Kidney (tissue), 14 donors: ENCODE data around the gene TJP1. TPM values are rescaled to one million over a fixed set of nuclear protein-coding genes. Genes with fewer than 3 reads are reported as not detected.
"Not testable (repeated sequence)": the region's sequence is repeated elsewhere in the genome, so short reads cannot be mapped to it uniquely, and the experiment has no call there.

Experiments
- DNase-seq, 5 donors: peaks; one replicate each; pipeline ENCODE4 v3.0.0-alpha.2; 2013 to 2020
- FAIRE-seq: peaks from 2 replicates; lab custom pipeline; 2012; peaks lifted over from hg19 to GRCh38; lab: Jason Lieb, UNC
- H3K27ac ChIP-seq, 2 donors: one replicate each; pipeline ENCODE4 v1.7.0; 2013; ENCODE audit warnings: low read depth in 2 of 2, low read length in 2 of 2, inconsistent platforms in 1 of 2
- H3K27me3 ChIP-seq: one replicate; pipeline ENCODE4 v1.7.1; 2013; ENCODE audit warnings: low read length, inconsistent platforms; ENCODE audit not compliant: control insufficient read depth, insufficient read depth
- H3K36me3 ChIP-seq, 3 donors: one replicate each; pipeline versions ENCODE4 v1.7.0 to v1.7.1; 2013; ENCODE audit warnings: low read length in 3 of 3, control low read depth in 1 of 3, inconsistent platforms in 1 of 3; ENCODE audit not compliant: insufficient read depth in 3 of 3, control insufficient read depth in 2 of 3
- H3K4me1 ChIP-seq, 3 donors: one replicate each; pipeline versions ENCODE4 v1.7.0 to v1.7.1; 2013; ENCODE audit warnings: low read length in 3 of 3, inconsistent platforms in 1 of 3, low read depth in 1 of 3; ENCODE audit not compliant: control insufficient read depth in 2 of 3, insufficient read depth in 2 of 3
- H3K4me3 ChIP-seq, 3 donors: one replicate each; pipeline versions ENCODE4 v1.7.0 to v1.8.1; 2013; ENCODE audit warnings: low read length in 3 of 3, control low read depth in 1 of 3, inconsistent platforms in 1 of 3
- H3K9ac ChIP-seq, 3 donors: one replicate each; pipeline versions ENCODE4 v1.7.0 to v1.7.1; 2013; ENCODE audit warnings: low read length in 3 of 3, control low read depth in 1 of 3, inconsistent platforms in 1 of 3
- H3K9me3 ChIP-seq, 3 donors: one replicate each; pipeline versions ENCODE4 v1.7.0 to v1.7.1; 2013; ENCODE audit warnings: low read length in 3 of 3, control low read depth in 1 of 3, inconsistent platforms in 1 of 3; ENCODE audit not compliant: control insufficient read depth in 2 of 3, insufficient read depth in 1 of 3
- intact Hi-C: fragments of 100-400 bp; cut with DNase I; formaldehyde crosslinking; loops from one replicate; pipeline ENCODE4 v1.11.1; 2022
- polyA plus RNA-seq: library from polyadenylated mRNA; stranded (reverse); fragments of 350-450 nt; fragmentation: Illumina TruSeq; extraction: RNeasy Lipid Tissue Mini Kit (QIAGEN cat#74804); gene quantifications from one replicate; pipeline ENCODE4 v1.2.3, GENCODE V29; 2014; ENCODE audit warnings: low read depth, low replicate concordance; ENCODE audit not compliant: insufficient read depth
- total RNA-seq: library from RNA; stranded (reverse); fragmentation: NEBNext Ultra II Directional; extraction: Animal tissue kit (Norgen Biotek cat#: 25700); gene quantifications from one replicate; pipeline ENCODE4 v1.2.1, GENCODE V29; 2021
- TF ChIP-seq, protein P1 (sequence below): IDR thresholded peaks from 3 replicates; pipeline ENCODE4 v1.5.1; 2012; ENCODE audit warnings: mild to moderate bottlenecking, moderate library complexity, borderline replicate concordance; ENCODE audit not compliant: insufficient read depth; ENCODE audit errors: extremely low read depth
- donor health status: control.
- donor health status: control.
- donor health status: control.
- donor health status: control.
- donor health status: control.
- donor health status: DM: yes; HTN: yes; CAD: no.
- donor health status: Normal renal cell carcinoma (clear cell type).

The TJP1 gene
- total and polyA plus RNA-seq, 2 donors from 2014 or later: 17.7 to 121 TPM

DNA sequence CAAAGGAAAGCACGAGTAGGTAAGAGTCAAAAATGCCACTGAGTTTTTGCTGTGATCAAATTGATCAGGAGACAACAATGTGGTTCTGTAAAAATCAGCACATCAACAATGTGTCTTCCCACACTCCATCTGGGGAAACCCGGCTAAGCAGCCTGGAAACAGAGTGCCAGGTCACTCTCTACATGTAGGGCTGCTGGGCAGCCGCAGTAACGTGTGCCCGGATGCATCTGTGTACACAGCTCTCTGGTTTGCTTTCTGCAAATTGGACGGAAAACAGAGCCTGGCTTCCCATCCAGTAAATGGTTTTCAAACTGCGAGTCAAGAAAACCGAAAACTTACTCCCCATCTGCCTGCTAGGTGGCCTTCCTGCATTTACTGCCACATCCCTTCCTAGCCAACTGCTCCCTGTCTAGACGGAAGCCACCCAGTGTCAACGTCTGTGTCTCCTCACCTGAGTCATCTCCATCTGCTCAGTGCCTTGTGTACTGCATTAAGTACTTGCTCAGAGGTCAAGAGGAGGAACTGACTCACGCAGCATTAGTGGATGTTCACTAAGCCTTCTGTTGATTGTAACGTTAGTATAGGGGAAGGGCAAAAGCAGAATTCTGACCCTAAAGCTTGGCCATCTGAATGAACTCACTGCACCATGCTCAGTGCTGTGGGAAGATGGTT, 124.1 kb downstream of the TJP1 start:
- TF ChIP-seq, protein P1, sequence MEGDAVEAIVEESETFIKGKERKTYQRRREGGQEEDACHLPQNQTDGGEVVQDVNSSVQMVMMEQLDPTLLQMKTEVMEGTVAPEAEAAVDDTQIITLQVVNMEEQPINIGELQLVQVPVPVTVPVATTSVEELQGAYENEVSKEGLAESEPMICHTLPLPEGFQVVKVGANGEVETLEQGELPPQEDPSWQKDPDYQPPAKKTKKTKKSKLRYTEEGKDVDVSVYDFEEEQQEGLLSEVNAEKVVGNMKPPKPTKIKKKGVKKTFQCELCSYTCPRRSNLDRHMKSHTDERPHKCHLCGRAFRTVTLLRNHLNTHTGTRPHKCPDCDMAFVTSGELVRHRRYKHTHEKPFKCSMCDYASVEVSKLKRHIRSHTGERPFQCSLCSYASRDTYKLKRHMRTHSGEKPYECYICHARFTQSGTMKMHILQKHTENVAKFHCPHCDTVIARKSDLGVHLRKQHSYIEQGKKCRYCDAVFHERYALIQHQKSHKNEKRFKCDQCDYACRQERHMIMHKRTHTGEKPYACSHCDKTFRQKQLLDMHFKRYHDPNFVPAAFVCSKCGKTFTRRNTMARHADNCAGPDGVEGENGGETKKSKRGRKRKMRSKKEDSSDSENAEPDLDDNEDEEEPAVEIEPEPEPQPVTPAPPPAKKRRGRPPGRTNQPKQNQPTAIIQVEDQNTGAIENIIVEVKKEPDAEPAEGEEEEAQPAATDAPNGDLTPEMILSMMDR: no peak
- intact Hi-C loops: no loop called here
- Histone ChIP-seq H3K36me3 (peaks cover 0 to 18% (median 11%) of the 10 kb centered on the region in 3 donors), H3K27ac (no peak overlapping the region), H3K9ac (no peak overlapping the region), H3K4me3 (no peak overlapping the region), H3K9me3 (no peaks in the 10 kb centered on the region), H3K4me1 (no peaks in the 10 kb centered on the region), H3K27me3 (no peaks in the 10 kb centered on the region)
- FAIRE-seq (no peak), DNase-seq (no peak)

DNA sequence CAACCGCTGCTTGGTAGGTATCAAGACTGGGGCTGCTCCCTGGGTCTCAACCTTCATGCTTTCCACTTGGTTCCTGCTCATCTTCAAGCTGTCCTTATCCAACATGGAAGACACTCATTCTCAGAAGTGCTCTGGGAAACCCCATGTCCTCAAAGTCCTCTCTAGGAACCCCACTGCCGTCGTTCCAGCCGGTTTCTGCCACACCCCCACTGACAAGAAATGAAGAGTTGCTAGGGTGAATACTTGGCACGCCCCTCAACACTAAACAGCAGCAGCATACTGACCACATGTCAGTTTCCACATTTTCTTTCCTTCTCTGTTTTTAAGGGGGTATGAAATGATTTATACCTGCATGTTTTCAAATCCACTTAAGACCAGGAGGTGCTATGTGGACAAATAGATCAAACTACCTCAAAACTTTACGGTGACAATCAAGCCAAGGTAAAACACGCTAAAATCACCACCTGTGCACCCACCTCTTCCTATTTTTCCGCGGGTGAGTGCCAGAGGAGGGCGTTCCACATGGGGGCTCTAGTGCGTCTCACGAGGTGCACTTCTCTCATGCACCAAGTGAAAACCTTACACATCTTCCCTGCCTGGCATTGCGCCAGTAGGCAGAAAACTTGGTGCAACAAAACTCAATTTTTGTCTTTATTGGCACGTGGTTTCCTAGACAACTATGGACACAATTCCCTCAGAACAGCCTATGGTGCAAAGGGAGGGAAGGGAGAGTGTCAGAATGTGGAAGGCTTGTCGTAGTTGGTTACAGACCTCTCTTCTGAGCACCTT, 125.1 kb downstream of the TJP1 start:
- Histone ChIP-seq H3K27ac (no peak overlapping the region), H3K9me3 (no peaks in the 10 kb centered on the region), H3K27me3 (no peaks in the 10 kb centered on the region), H3K36me3 (peaks cover 0 to 14% (median 7%) of the 10 kb centered on the region in 3 donors), H3K9ac (no peak overlapping the region), H3K4me3 (no peak overlapping the region), H3K4me1 (no peaks in the 10 kb centered on the region)
- intact Hi-C loops: no loop called here
- FAIRE-seq: no peak
- TF ChIP-seq, protein P1: no peak
- DNase-seq: no peak

DNA sequence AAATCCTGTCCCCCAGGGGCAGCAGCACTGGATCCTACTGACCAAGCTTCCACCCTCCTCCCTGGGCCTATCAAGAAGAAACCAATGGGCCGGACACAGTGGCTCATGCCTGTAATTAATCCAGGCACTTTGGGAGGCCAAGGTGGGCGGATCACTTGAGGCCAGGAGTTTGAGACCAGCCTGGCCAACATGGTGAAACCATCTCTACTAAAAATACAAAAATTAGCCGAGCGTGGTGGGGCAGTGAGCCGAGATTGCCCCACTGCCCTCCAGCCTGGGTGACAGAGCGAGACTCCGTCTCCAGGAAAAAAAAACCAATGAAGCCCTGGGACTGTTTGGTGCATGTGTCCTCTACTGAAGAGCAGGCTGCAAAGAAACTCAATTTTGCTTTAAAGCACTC, 125.8 kb downstream of the TJP1 start:
- H3K9ac ChIP-seq, H3K36me3 ChIP-seq, H3K27ac ChIP-seq, intact Hi-C loops, DNase-seq, H3K4me1 ChIP-seq, H3K27me3 ChIP-seq, H3K4me3 ChIP-seq, H3K9me3 ChIP-seq, FAIRE-seq: not testable (repeated sequence)

DNA sequence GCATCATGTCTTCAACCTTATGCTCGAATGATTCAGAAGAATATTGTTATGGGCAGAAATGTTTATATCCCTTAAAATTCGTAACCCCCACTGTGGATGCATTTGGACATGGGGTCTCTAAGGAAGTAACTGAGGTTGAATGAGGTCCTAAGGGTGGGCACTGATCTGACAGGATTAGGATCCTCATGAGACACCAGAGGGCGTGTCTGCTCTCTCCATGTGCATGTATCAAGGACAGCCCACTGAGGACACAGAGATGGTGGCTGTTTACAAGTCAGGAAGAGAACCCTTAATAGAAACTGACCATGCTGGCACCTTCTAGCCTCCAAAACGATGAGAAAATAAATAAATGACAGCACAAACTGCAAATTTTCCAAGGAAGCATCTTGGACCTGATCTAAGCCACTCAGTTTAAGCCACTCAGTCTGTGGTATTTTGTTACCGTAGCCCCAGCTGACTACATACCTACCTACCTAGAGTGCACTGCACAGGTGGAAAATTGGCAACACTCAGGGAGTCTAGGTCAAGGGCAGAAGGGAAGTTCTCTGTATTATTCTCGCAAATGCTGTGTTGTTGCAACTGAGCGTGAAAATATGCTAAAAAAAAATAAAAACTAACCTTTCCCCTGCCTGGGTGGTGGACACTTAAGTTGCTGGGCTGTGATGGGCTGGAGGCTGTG, 126.6 kb downstream of the TJP1 start:
- TF ChIP-seq, protein P1: no peak
- FAIRE-seq: no peak
- Histone ChIP-seq H3K4me1 (no peaks in the 10 kb centered on the region), H3K9ac (no peak overlapping the region), H3K9me3 (no peaks in the 10 kb centered on the region), H3K27me3 (no peaks in the 10 kb centered on the region), H3K36me3 (peaks cover 0 to 9% (median 4%) of the 10 kb centered on the region in 3 donors), H3K27ac (no peak overlapping the region), H3K4me3 (no peak overlapping the region)
- intact Hi-C loops: no loop called here
- DNase-seq: no peak
